Measurements from ENCODE around the gene LRRC7. TPM values are rescaled to one million over a fixed set of nuclear protein-coding genes. Genes with fewer than 3 reads are reported as not detected.

The LRRC7 gene
- total and polyA plus RNA-seq, 2 of the 8 experiments (the other 6 are each of a cell fraction or from before 2014, with no cell fraction given): 0.03 to 0.17 TPM

DNA sequence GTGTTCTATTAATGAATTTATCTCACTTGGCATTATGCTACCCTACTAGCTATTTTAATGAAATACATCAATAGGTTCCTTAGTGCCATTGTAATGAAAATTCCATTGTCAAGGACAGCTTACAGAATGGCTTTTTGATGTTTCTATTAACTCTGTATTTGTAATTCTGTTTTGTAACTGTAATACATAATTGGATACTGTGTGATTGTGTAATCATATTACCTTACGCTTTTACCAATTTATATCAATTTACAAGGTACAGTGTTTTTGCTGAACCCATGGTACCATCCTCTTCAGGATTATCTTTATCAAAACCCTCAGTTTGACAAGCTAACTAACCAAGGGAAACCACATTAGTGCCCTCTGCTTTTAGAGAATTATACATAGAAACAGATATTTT is 277.9 kb downstream of the LRRC7 start:
- no peak overlapping the region for H3K4me2 ChIP-seq (ENCODE audit: insufficient read depth in 1 of 2, low read depth in 2 of 2, low read length in 2 of 2)
- H4K91ac ChIP-seq (replicated peaks; ENCODE audit: insufficient read length, low read length): no peak overlapping the region
- no peak overlapping the region for H2BK5ac ChIP-seq (ENCODE audit: low read depth, low read length)
- no peak overlapping the region for H2AFZ ChIP-seq (ENCODE audit: low read length)
- no peak overlapping the region for H4K5ac ChIP-seq (ENCODE audit: insufficient read length, low read depth, low read length)
- H3K18ac ChIP-seq (ENCODE audit: extremely low read depth, low read length): no peak overlapping the region
- H3K79me2 ChIP-seq (ENCODE audit: control insufficient read depth in 1 of 2, insufficient read depth in 2 of 2, low read length in 2 of 2): no peaks in the 10 kb centered on the region
- FAIRE-seq (no peak), DNase-seq (ENCODE audit: low read depth in 1 of 2, low spot score in 2 of 2) (no peak)
- no peak overlapping the region for H3K4me3 ChIP-seq (ENCODE audit: extremely low read depth in 1 of 4, insufficient read depth in 2 of 4, low read depth in 3 of 4, low read length in 4 of 4)
- 97% methylated on average over 1 of the region's 1 CpG; no CpG with 5 or more reads in 1 of the 2 experiments for WGBS, 2 experiments (ENCODE audit: extremely low coverage in 1 of 2, insufficient coverage in 1 of 2, insufficient read length in 1 of 2, insufficient replicate concordance in 2 of 2, low coverage in 1 of 2, low lambda C conversion rate in 2 of 2, missing lambda C conversion rate in 1 of 2)
- H3K9ac ChIP-seq (replicated peaks in 1 of 4; ENCODE audit: extremely low read depth in 1 of 4, low read depth in 3 of 4, low read length in 3 of 4): no peak overlapping the region
- H4K20me1 ChIP-seq (replicated peaks in 1 of 2; ENCODE audit: control insufficient read depth in 1 of 2, insufficient read depth in 2 of 2, low read length in 2 of 2): no peaks in the 10 kb centered on the region
- CTCF ChIA-PET (ENCODE audit: partially characterized antibody): interaction anchor here (1.0 kb wide), 1 partner anchor 59 kb away, joined by 3 read pairs; no protein-coding TSS in a partner anchor
- H3K23me2 ChIP-seq (ENCODE audit: low read depth, low read length): no peaks in the 10 kb centered on the region
- H2BK20ac ChIP-seq (ENCODE audit: low read length): no peak overlapping the region
- H2BK120ac ChIP-seq (replicated peaks; ENCODE audit: low read depth, low read length): no peak overlapping the region
- H2AK5ac ChIP-seq (ENCODE audit: low read depth, low read length): no peak overlapping the region
- no peaks in the 10 kb centered on the region for H3K79me1 ChIP-seq (ENCODE audit: low read depth, low read length)
- H3K27me3 ChIP-seq (replicated peaks in 1 of 4; ENCODE audit: control insufficient read depth in 3 of 4, extremely low read depth in 1 of 4, insufficient read depth in 3 of 4, low read length in 3 of 4): no peaks in the 10 kb centered on the region
- no peak overlapping the region for H3K4ac ChIP-seq (replicated peaks; ENCODE audit: insufficient read length, low read depth, low read length)
- no peak overlapping the region for H3K27ac ChIP-seq (ENCODE audit: low read depth, low read length)
- H3K56ac ChIP-seq (replicated peaks; ENCODE audit: insufficient read length, low read depth, low read length): no peak overlapping the region
- no peak overlapping the region for H2BK15ac ChIP-seq (ENCODE audit: low read length)
- H3K4me1 ChIP-seq (replicated peaks in 1 of 4; ENCODE audit: control insufficient read depth in 3 of 4, insufficient read depth in 4 of 4, low read length in 3 of 4): no peaks in the 10 kb centered on the region; a peak in 1 of 7 replicates
- H2BK12ac ChIP-seq (ENCODE audit: low read depth, low read length): no peak overlapping the region
- H3K23ac ChIP-seq (ENCODE audit: insufficient read length): no peak overlapping the region
- no peak overlapping the region for H4K8ac ChIP-seq (ENCODE audit: extremely low read depth, insufficient read depth, low read length)
- no peaks in the 10 kb centered on the region for H3K36me3 ChIP-seq (ENCODE audit: control insufficient read depth in 2 of 4, insufficient read depth in 4 of 4, low read length in 3 of 4)
- no peaks in the 10 kb centered on the region for H3K9me3 ChIP-seq (ENCODE audit: insufficient read depth in 2 of 2, low read depth in 1 of 2, low read length in 1 of 2)
- H3K14ac ChIP-seq (ENCODE audit: insufficient read length): no peak overlapping the region
- POLR2A ChIA-PET (ENCODE audit: partially characterized antibody): no interaction called here
- TF ChIP-seq SIRT6 (IDR thresholded peaks at IDR 0.05; ENCODE audit: low read length): no peak
